Upper lobe of right lung (tissue), 1 donor: ENCODE results near the gene GPRC5D. TPM values are rescaled to one million over a fixed set of nuclear protein-coding genes. Genes with fewer than 3 reads are reported as not detected.

Source experiments
- ATAC-seq: fragments of 200-7000 bp; cut with Tn5 transposase; one replicate; pipeline ENCODE4 v1.9.1; 2020; ENCODE audit warnings: mild to moderate bottlenecking, moderate library complexity
- DNase-seq: peaks from one replicate; pipeline ENCODE4 v3.0.0-alpha.2; 2020
- H3K27ac ChIP-seq: fragments of 200-600 bp; one replicate; pipeline ENCODE4 v1.8.0; 2022
- H3K27me3 ChIP-seq: fragments of 200-600 bp; one replicate; pipeline ENCODE4 v1.8.0; 2022; ENCODE audit warnings: mild to moderate bottlenecking
- H3K36me3 ChIP-seq: fragments of 200-600 bp; one replicate; pipeline ENCODE4 v1.8.0; 2022
- H3K4me1 ChIP-seq: fragments of 200-600 bp; one replicate; pipeline ENCODE4 v1.8.0; 2022
- H3K4me3 ChIP-seq: fragments of 200-600 bp; one replicate; pipeline ENCODE4 v1.8.0; 2022; ENCODE audit warnings: mild to moderate bottlenecking
- H3K9me3 ChIP-seq: fragments of 200-600 bp; one replicate; pipeline ENCODE4 v1.8.0; 2022
- CTCF ChIP-seq: fragments of 200-600 bp; IDR thresholded peaks from one replicate; pipeline ENCODE4 v1.8.0; 2022; ENCODE audit warnings: antibody characterized with exemption
- intact Hi-C: fragments of 100-400 bp; cut with DNase I; formaldehyde crosslinking; loops from one replicate; pipeline ENCODE4 v1.11.0; 2022
- total RNA-seq: library from RNA; stranded (reverse); fragmentation: NEBNext Ultra II Directional; extraction: Animal tissue kit (Norgen Biotek cat#: 25700); gene quantifications from one replicate; pipeline ENCODE4 v1.2.1, GENCODE V29; 2021
- donor health status: DM: no; HTN: yes; CAD: no; lungs with severe emphysema.

GPRC5D gene
- total RNA-seq, 1 donor from 2014 or later, result not detected

DNA sequence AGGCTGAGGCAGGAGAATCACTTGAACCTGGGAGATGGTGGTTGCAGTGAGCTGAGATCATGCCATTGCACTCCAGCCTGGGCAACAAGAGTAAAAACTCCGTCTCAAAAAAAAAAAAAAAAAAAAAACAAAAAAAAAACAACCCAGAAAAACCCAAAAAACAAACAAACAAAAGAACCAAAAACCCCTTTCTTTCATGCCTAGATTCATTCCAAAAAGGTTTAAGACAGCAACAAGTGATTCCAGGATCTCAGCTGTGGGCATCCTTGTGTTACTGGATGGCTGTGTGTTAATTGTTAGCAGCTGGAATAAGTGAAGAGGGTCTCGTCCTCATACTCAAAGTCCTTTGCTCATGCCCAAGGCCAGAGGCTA lies 51.2 kb downstream of the GPRC5D start:
- no peaks in the 10 kb centered on the region for H3K27me3 ChIP-seq
- H3K9me3 ChIP-seq, result no peaks in the 10 kb centered on the region
- ATAC-seq (no peak), DNase-seq (no peak)
- TF ChIP-seq CTCF, result no peak
- peaks cover 21% of the 10 kb centered on the region for H3K4me1 ChIP-seq
- H3K36me3 ChIP-seq, result no peaks in the 10 kb centered on the region
- H3K4me3 ChIP-seq, result no peak overlapping the region
- intact Hi-C loops, result no loop called here
- H3K27ac ChIP-seq, result peak overlapping the region; percentile 58

DNA sequence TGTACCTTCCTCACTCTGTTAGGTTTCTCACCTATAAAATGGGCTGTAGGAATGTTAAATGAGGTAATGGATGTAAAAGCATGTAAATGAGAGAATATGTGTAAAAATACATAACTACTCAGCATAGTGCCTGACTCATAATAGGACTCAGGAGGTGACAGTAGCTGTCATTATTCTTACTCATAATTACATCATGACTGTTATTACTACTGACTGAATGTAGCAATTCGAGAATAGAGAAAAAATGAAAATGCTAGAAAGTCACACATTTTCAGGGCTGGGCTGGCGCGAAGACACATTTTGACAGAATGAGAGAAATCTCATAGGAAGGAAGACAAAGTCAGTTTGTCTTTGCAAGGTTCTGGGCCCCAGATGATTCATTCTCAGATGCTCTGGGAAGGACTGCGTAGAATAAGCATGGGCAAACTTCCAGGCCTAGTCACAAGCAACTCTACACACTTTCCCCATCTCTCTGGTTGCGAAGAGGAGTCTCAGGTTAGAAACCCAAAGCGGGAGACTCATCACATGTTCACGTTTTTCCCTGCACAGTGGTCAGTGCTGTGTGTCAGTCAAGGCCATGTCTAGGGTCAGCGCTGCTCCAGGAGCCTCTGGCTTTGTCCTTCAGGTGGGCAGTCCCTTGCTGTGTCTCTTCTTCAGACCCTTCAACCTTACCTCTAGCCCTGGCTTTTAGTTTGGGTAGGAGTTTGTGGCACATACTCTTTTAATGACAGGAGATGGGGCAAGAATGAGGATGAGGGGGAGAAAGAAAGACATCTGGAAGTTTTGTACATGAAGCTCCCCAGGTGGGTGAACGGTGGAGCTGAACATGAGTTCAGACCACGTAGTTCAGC lies 52.2 kb downstream of the GPRC5D start:
- DNase-seq (no peak), ATAC-seq (peak; percentile 5)
- intact Hi-C loops, result no loop called here
- H3K27me3 ChIP-seq, result no peaks in the 10 kb centered on the region
- peaks cover 21% of the 10 kb centered on the region for H3K4me1 ChIP-seq
- peak overlapping the region; percentile 32 for H3K27ac ChIP-seq
- no peaks in the 10 kb centered on the region for H3K9me3 ChIP-seq
- no peak for TF ChIP-seq CTCF
- peak overlapping the region; percentile 20 for H3K4me3 ChIP-seq
- no peaks in the 10 kb centered on the region for H3K36me3 ChIP-seq

DNA sequence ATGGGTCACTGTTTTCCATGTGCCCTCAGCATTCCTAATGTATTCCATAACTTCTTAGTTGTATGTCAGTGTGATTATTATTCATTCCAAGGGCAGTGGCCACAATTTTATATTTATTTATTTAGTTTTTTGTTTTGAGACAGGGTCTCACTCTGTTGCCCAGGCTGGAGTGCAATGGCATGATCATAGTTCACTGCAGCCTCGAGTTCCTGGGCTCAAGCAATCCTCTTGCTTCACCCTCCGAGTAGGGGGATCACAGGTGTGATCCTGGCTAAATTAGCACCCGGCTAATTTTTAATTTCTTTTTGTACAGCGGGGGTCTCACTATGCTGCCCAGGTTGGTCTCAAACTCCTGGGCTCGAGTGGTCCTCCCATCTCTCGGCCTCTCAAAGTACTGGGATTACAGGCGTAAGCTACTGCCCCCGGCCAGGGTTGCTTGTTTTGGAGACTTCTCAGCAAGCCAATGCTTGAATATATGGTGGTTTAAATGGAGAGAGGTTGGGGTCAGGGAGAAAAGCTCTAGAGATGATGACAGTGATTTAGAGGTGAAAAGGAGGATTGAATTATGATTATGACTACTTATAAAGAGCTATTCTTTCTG lies 53.0 kb downstream of the GPRC5D start:
- Histone ChIP-seq H3K36me3 (no peaks in the 10 kb centered on the region), H3K4me3 (peak overlapping the region; percentile 20), H3K4me1 (peaks cover 19% of the 10 kb centered on the region), H3K27ac (peak overlapping the region; percentile 32), H3K9me3 (no peaks in the 10 kb centered on the region), H3K27me3 (no peaks in the 10 kb centered on the region)
- TF ChIP-seq CTCF, result no peak
- ATAC-seq (no peak), DNase-seq (no peak)
- intact Hi-C loops, result no loop called here

- ATAC-seq, result no peak
- no peak overlapping the region for H3K27ac ChIP-seq
- no peak for TF ChIP-seq CTCF
- H3K4me3 ChIP-seq, result peak overlapping the region; percentile 25
- peaks cover 13% of the 10 kb centered on the region for H3K4me1 ChIP-seq
- intact Hi-C loops, result no loop called here
- DNase-seq, result no peak
- H3K27me3 ChIP-seq, result no peaks in the 10 kb centered on the region
- no peaks in the 10 kb centered on the region for H3K36me3 ChIP-seq
- H3K9me3 ChIP-seq, result no peaks in the 10 kb centered on the region
Observed at GRCh38 chr12:12898136-12898717, 53.7 kb downstream of the GPRC5D start.

GRCh38 chr12:12897302-12897701 lies 54.7 kb downstream of the GPRC5D start:
- no peak for DNase-seq
- intact Hi-C loops, result no loop called here
- peak overlapping the region; percentile 2 for H3K4me3 ChIP-seq

More at GRCh38 chr12:12897302-12897701, 54.7 kb downstream of the GPRC5D start:
- TF ChIP-seq CTCF, result no peak
- Histone ChIP-seq H3K9me3 (no peaks in the 10 kb centered on the region), H3K27ac (peak overlapping the region; percentile 55), H3K27me3 (peaks cover 3% of the 10 kb centered on the region), H3K36me3 (no peaks in the 10 kb centered on the region), H3K4me1 (peaks cover 8% of the 10 kb centered on the region)
- ATAC-seq, result no peak
